Measurements from ENCODE around the gene SERBP1. TPM values are rescaled to one million over a fixed set of nuclear protein-coding genes. Genes with fewer than 3 reads are reported as not detected.
"Not testable (repeated sequence)": the region's sequence is repeated elsewhere in the genome, so short reads cannot be mapped to it uniquely, and the experiment has no call there.

The SERBP1 gene
- polyA plus RNA-seq, 4 donors, result 360 to 404 (median 391) TPM

DNA sequence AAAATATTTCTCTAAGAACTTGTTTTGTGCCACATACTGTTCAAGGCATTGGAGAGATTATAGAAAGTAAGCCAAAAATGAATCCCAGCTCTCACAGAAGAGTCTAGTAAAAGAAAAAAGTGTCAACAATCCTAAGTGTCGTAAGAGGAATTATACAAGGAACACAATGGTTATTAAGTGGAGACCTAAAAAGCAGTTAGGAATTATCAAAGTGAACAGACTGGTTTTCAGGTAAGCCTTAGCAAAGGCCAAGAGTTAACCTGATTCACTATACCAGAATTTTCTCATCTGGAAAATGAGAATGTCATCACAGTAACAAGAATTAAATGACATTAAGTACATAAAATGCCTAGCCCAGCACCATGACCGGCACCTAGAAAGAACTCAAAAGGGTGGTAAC is 15.6 kb downstream of the SERBP1 start:
- DNase-seq (ENCODE audit: low read depth in 4 of 4, low spot score in 2 of 4), result no peak

DNA sequence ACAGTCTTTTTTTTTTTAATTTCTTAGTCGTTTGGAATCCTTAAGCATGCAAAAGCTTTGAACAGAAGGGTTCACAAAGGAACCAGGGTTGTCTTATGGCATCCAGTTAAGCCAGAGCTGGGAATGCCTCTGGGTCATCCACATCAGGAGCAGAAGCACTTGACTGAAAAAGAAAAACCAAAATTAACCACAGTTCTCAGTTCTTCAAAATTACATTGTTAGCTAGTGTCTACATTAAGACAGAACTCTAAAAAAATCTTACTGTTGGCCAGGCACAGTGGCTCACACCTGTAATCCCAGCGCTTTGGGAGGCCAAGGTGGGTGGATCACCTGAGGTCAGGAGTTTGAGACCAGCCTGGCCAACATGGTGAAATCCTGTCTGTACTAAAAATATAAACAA is 17.1 kb downstream of the SERBP1 start:
- not testable (repeated sequence) for DNase-seq (ENCODE audit: low read depth in 4 of 4, low spot score in 2 of 4)

DNA sequence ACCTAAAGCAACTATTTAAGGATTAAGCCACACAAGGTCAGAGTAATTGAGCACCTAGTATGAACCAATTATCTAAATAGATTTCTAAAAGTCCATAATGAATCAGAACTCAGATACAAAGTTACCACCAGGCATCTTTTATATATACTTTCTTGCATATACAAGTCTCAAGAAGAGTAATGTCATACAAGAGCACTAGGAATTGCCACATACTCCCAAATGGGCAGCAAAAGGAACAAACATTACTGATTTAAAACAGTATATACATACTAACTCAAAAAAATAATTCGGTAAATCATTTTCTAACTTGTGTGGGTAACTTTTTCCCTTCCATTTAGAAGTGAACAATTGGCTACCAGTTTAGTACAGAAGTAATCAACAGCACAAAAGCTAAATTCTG is 22.1 kb downstream of the SERBP1 start:
- DNase-seq (ENCODE audit: low read depth in 4 of 4, low spot score in 2 of 4), result no peak

DNA sequence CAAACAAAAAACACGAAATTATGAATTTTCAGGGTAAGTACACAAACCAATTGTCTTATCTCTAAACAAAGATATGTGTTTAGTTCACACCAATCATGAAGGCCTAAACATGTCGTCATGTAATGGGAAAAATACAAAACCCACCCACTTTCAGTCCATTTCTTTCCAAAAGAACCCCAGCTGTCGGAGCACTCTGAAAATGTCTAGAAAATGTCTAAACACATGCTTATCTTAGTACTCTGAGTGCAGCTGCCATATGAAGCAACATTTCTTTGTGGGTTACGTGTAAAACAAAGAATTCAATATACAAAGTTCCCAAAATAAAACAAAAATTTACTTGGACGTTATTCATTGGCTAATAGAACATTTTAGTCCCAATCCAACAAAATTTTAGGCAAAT is 22.7 kb downstream of the SERBP1 start:
- no peak for DNase-seq (ENCODE audit: low read depth in 4 of 4, low spot score in 2 of 4)

DNA sequence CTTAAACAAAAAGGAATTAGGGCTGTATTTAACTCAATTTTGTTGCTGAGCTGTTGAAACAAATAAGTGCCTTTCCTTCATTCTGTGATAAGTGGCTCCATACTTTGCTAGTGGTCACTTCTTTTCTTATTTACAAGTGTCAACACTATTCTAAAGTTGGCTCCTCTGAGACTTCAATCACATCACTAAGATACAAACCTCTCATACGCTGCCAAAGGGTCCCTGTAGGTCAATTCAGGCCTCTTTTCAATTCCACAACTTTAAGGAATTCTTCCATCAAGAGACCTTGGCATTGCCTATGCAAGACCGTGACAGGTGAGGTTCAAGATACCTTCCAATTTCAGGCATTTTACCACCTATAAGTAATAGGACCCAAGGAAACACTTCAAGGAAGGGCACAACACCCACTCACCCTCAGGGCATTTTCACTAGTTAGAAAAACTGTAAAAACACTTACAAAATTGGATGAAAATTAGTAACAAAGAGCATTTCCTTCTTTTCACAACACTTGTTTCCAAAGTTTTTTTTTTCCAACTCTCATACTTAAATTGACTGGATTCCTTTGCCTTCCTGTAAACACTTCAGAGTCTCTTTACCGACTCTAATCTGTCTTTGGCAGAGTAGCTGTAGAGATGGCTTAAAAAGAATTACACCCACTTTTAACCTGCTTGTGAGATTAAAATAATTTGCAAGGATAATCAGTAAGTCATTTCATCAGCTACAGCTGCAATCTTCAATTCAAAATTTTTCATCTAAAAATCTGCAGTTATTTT is 24.5 kb downstream of the SERBP1 start:
- no peak for DNase-seq (ENCODE audit: low read depth in 4 of 4, low spot score in 2 of 4)

DNA sequence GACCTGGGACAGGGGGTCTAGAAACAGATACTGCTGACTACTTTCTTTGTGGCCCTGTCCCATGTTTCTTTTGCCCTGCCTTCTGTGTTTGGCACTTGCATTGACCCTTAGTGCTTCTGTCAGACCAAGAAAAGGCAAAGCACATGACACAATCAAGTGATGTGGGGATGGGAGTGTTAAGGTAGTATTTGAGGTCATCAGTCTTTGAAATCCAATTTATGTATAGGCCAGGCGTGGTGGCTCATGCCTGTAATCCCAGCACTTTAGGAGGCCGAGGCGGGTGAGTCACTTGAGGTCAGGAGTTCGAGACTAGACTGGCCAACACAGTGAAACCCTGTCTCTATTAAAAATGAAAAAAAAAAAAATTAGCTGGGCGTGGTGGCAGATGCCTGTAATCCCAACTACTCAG is 26.0 kb downstream of the SERBP1 start:
- DNase-seq (ENCODE audit: low read depth in 4 of 4, low spot score in 2 of 4), result no peak

DNA sequence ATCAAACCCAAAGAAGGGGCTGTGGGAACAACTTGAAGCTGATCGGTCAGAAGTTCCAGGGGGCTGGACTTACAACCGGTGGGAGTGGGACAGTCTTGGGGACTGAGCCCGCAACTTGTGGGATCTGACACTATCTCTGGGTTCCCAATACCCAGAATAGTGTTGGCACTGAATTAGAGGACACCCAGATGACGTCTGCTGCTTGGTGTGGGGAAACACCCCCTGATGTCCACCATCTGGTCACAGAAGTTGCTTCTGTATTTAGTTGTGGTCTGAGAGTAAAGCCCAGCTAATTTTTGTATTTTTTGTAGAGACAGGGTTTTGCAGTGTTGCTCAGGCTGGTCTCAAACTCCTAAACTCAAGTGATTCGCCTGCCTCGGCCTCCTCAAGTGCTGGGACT is 28.8 kb downstream of the SERBP1 start:
- DNase-seq (ENCODE audit: low read depth in 4 of 4, low spot score in 2 of 4), result no peak

DNA sequence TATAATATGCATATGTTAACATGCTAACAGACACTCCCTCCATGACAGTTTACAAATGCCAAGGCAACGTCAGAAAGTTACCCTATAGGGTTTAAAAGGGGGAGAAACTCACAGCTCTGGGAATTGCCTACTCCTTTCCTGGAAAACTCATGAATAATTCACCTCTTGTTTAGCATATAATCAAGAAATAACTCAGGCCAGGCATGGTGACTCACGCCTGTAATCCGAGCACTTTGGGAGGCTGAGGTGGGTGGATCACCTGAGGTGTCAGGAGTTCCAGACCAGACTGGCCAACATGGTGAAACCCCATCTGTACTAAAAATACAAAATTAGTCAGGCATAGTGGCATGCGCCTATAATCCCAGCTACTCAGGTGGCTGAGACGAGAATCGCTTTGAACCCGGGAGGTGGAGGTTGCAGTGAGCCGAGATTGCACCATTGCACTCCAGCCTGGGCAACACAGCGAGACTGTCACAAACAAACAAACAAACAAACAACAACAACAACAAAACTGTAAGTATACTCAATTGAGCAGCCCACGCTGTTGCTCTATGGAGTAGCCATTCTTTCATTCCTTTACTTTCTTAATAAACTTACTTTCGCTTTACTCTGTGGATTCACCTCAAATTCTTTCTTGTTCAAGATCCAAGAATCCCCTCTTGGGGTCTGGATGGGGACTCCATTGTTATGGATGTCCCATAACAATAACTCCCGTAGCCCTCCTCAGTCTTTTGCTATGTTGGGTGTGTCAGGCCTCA is 30.0 kb downstream of the SERBP1 start:
- not testable (repeated sequence) for DNase-seq (ENCODE audit: low read depth in 4 of 4, low spot score in 2 of 4)

DNA sequence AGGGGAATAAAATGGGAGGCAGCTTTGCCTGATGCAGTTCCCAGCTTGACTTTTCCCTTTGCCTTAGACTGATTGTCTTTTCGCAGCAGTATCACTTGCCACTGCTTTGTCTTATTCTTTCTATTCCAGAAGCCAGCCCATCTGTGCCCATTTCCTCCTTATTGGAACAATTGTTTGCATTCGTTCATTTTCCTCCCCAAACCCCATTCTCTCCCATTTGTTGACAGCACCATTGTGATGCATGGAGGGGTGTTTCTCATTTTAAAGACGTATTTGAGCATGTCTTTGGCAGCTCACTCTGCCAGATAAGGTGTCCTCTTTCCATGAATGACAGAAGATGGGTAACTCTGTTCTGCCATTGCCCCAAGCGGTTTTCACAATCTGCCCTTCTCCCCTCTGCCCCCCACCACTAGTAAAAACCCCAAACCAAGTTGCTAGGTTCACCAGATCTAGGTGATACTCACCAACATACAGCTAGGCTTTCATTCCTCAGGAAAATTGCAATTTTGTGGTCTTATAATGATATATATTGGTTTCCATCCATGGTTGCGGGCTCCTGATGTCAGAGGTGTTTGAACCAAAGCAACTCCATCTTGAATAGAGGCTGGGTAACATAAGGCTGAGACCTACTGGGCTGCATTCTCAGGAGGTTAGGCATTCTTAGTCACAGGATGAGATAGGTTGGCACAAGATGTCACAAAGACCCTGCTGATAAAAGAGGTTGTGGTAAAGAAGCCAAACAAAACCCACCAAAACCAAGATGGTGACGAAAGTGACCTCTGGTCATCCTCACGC is 30.8 kb downstream of the SERBP1 start:
- DNase-seq (ENCODE audit: low read depth in 4 of 4, low spot score in 2 of 4), result no peak

DNA sequence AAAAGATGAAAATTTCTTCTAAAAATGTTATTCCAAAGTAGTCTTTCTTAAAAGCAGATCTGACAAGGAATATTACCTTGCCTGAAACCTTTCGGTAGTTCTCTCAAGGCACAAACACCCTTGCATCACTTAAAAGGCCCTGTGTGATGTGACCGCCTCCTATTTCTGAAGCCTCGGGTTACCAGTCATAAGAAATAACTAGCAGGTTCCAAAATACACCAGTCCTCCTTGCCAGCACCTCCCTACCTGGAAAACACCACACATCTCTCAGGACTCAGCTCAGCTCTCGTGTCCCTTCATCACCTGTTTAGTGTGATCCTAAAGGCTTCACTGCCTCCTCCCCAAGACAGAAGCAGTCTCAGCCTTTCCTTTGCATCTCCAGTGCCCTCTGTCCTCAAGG is 35.7 kb downstream of the SERBP1 start:
- no peak for DNase-seq (ENCODE audit: low read depth in 4 of 4, low spot score in 2 of 4)

DNA sequence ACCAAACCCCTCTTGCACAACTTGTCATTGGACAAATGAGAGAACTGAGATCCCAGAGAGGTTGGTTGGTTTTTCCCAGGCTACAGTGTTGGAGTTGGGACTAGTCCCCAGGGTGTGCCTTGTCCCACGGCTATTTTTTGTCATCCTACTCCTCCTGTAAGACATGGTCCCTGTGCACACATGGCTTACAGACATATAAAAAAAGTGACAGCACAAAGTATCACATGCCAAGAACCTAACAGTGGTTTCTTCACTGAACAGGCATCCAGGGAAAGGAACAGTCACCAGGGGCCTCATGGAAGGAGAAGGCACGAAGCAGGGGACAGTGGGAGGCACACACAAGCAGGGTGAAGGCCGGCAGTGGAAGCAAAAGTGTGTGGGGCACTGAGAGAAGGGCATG is 36.5 kb downstream of the SERBP1 start:
- no peak for DNase-seq (ENCODE audit: low read depth in 4 of 4, low spot score in 2 of 4)

DNA sequence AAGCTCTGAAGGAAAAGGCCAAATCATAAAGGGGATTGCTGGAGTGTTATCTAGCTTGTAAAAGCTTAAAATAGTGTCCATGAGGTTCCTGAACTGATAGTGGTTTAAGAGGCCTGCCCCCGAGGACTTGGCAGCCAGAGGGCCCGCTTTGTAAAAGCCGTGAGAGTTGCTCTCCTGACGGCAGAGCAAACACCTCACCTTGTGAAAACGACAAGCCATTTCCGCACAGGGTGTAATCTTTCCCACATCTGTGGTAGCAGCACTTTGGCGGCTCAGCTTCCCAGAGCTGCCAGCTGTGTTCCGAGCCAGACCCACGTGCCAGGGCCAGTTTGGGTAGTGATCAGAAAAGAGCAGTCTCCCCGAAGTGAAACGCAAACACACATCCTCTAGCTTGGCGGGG is 37.0 kb downstream of the SERBP1 start:
- peak in 1 of 4 donors; percentile 8 for DNase-seq (ENCODE audit: low read depth in 4 of 4, low spot score in 2 of 4)

DNA sequence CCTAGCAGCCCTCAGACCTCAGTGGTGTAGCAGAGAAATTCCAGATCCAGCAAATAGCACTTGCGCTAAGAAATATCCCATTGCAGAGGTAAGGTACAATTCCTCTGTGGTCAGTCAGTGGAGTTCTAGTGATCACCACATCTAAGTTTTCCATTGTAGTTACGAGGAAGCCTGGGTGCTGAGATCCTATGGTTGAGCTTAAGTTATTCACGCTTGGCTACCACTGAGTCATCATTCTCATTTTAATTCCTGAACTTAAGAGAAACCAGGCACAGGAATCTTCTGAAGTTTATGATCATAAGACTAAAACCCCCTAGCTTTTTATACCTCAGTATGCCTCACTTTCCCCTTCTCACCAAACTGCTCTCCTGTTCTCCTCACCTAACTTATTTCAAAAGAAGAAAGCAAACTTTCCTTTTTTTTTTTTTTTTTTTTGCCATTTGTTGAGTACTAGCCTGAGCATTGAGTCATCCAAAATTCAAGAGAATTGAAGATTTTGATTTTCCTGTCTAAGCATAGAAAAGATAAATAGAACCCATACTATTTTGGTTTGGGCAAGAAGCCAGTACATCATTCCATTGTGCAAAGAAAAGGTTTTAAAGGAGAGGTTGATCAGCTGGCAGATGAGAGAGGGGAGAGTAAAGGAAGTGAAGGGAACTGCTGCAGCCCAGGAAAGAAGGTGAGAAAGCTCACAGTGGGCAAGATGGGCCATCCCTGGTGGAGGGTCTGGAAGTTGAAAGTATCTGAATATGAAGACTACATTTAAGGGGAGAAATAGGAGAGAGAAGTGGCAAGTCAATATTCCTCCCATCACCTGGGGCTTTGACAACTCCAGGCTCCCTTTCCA is 39.9 kb downstream of the SERBP1 start:
- DNase-seq (ENCODE audit: low read depth in 4 of 4, low spot score in 2 of 4), result no peak

DNA sequence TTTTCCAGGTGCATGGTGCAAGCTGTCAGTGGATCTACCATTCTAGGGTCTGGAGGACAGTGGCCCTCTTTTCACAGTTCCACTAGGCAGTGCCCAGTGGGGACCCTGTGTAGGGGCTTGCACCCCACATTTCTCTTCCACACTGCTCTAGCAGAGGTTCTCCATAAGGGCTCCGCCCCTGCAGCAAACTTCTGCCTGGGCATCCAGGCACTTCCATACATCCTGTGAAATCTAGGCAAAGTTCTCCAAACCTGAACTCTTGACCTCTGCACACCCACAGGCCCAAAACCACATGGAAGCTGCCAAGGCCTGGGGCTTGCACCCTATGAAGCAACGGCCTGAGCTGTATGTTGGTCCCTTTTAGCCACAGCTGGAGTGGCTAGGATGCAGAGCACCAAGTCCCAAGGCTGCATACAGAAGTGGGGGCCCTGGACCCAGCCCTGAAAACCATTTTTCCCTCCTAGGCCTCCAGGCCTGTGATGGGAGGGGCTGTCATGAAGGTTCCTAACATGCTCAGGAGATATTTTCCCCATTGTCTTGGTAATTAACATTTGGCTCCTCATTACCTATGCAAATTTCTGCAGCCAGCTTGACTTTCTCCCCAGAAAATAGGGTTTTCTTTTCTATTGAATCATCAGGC is 46.1 kb downstream of the SERBP1 start:
- no peak for DNase-seq (ENCODE audit: low read depth in 4 of 4, low spot score in 2 of 4)

DNA sequence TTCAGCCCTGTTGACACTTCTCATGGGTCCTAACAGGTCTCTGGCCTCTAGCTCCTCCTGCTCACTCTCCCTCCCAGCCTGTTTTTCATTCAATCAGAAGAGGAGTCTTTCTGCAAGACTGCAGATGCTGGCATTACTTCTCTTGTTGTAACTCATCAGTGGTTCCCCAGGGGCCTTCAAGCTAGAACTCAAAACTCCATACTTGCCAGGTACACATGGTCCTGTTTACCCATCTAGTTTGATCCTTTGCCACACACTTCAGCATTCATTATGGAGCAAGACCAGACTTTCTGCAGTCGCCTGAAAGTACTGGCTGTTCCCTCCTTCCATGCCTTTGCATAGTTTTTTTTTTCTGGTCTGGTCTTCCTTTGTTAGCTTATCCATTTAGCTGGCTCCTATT is 47.9 kb downstream of the SERBP1 start:
- DNase-seq (ENCODE audit: low read depth in 4 of 4, low spot score in 2 of 4), result no peak

DNA sequence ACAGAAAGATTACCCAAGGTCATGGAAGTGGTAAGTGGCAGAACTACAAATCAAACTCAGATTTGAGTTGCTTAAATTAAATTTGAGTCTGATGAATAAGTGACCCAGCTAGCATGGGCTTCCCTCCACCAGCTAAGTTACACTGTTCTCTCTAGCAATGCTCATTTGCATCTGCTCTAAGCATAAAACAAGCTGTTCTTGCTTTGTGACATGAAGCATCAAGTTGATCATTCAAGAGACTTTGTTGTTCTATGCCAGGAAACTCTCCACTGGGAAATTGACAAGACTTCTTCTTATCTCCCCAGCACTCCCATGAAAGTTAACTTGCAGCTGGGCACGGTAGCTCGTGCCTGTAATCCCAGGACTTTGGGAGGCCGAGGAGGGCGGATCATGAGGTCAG is 49.0 kb downstream of the SERBP1 start:
- no peak for DNase-seq (ENCODE audit: low read depth in 4 of 4, low spot score in 2 of 4)

DNA sequence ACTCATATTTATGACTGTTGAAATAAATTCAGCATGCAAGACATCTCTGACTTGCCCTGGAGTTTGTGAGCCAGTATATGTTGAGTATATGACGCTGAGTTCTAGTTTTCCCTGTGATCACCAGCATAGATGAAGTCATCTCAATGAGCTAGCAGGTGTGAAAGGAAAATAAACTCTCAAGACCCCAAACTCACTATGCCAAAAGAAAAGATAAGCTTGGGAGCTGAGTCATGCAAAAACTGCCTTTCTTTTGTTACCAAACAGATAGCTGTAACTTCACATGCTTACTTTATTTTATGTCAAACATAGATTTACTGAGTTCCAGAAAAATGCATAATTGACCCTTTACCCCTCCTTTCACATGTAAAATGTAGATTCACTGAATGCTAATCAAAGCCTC is 52.9 kb downstream of the SERBP1 start:
- no peak for DNase-seq (ENCODE audit: low read depth in 4 of 4, low spot score in 2 of 4)

DNA sequence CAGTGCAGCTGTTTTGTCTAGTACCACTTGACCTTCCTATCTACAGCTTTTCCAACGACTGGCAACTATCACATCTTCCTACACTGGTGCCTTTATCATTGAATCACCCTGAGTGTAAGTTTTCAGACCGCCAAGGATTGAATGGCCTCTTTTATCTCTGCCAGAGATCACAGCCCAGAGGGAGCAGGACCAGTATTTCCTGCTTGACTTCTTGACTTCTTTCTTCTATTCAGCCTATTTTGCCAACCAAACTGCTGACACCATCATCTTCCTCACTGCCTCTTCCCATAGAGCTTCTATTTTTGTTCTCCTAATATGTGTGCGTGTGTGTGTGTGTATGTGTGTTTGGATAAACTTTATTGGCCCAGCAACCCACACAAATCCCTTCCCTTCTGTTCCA is 53.8 kb downstream of the SERBP1 start:
- no peak for DNase-seq (ENCODE audit: low read depth in 4 of 4, low spot score in 2 of 4)

DNA sequence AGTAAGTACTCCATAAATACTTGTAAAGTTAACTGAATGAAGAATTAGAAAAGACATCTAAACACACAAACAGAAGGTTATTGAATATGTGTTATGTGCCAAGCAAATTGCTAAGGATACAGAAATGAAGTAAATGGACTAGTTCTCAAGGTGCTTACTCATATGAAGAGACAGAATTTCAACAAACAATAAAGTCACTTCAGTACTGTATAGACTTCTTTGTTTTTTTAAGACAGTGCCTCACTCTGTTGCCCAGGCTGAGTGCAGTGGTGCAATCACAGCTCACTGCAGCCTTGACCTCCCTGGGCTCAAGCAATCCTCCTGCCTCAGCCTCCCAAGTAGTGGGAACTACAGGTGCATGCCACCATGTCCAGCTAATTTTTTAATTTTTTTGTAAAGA is 57.3 kb downstream of the SERBP1 start:
- no peak for DNase-seq (ENCODE audit: low read depth in 4 of 4, low spot score in 2 of 4)

DNA sequence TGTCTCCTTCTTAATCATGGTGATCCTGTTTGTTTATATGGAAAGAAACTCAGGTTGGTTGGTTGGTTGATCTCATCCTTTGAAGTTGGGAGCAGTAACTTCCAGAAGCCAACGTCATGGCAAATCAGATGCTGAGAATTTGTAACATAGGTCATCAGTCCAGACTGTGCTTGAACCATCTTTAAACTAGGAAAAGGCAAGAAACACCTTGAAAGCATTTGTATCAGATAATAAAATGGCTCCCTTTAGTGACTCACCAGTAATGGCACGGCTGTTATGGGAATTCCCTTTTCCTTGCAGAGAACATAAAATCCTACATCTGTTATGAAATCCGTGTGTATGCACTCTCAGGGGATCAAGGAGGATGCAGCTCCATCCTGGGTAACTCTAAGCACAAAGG is 58.1 kb downstream of the SERBP1 start:
- no peak for DNase-seq (ENCODE audit: low read depth in 4 of 4, low spot score in 2 of 4)

Data from left renal cortex interstitium (tissue), 4 donors.